ENCODE results near the gene CADM2. TPM values are rescaled to one million over a fixed set of nuclear protein-coding genes. Genes with fewer than 3 reads are reported as not detected.
"Not testable (repeated sequence)": the region's sequence is repeated elsewhere in the genome, so short reads cannot be mapped to it uniquely, and the experiment has no call there.

Gene CADM2
- total RNA-seq, 1 donor from 2014 or later, result 1.2 TPM

- ATAC-seq (ENCODE audit: poor library complexity), result no peak
- intact Hi-C loops (cut with DNase I), result no loop called here
These were observed 93.0 kb downstream of the CADM2 start for GRCh38 chr3:85051786-85052185.

DNA sequence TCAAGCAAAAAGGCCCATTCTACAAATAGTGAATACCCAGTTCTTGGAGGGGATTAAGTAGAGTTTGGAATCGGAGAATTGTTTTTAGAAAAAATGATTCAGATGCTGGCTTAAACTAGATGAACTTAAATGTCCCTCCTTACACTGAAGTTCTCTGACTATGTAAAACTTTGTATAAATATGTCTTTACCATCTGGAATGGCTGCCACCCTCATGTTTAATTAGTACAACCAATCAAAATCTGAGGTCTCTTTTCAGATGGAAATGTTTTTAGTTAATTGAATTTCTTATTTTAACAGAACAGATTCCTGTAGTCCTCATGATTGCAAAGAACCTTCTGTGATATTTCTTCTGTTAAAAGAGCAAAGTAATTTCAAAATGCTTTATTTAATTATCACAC is 94.8 kb downstream of the CADM2 start:
- ATAC-seq (ENCODE audit: poor library complexity) (no peak), DNase-seq (no peak)
- intact Hi-C loops (cut with DNase I), result no loop called here

More at GRCh38 chr3:85051786-85052185, 93.0 kb downstream of the CADM2 start:
- DNase-seq, result no peak

- ATAC-seq (ENCODE audit: poor library complexity), result no peak
These were observed 95.8 kb downstream of the CADM2 start for GRCh38 chr3:85054579-85054978.

GRCh38 chr3:85068911-85069310 is 110.1 kb downstream of the CADM2 start:
- no peak for ATAC-seq (ENCODE audit: poor library complexity)
- intact Hi-C loops (cut with DNase I), result no loop called here
- DNase-seq, result no peak

More at GRCh38 chr3:85054579-85054978, 95.8 kb downstream of the CADM2 start:
- intact Hi-C loops (cut with DNase I), result no loop called here
- no peak for DNase-seq

- DNase-seq (no peak), ATAC-seq (ENCODE audit: poor library complexity) (no peak)
- intact Hi-C loops (cut with DNase I), result no loop called here
These were observed 115.2 kb downstream of the CADM2 start for GRCh38 chr3:85074003-85074402.

DNA sequence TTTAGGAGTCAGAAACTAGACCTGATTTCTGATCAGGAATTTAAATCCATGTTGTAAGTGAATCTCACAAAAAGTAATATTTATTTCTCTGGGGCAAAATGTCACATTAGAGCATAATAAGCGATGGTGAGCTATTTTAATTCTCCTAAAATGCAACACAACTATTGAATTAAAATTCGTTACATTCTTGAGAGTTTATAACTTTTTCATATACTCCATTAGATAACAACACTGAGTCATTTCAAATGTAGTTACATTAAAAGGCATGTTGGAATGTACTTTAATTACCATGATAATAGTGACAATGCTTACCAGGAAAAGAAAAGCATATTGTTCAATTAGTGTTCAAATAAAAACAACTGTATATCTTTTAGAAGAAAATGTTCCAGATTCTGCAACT is 116.9 kb downstream of the CADM2 start:
- intact Hi-C loops (cut with DNase I), result no loop called here
- ATAC-seq (ENCODE audit: poor library complexity), result no peak
- DNase-seq, result no peak

GRCh38 chr3:85077018-85077417 is 118.2 kb downstream of the CADM2 start:
- intact Hi-C loops (cut with DNase I), result no loop called here
- ATAC-seq (ENCODE audit: poor library complexity) (no peak), DNase-seq (no peak)

DNA sequence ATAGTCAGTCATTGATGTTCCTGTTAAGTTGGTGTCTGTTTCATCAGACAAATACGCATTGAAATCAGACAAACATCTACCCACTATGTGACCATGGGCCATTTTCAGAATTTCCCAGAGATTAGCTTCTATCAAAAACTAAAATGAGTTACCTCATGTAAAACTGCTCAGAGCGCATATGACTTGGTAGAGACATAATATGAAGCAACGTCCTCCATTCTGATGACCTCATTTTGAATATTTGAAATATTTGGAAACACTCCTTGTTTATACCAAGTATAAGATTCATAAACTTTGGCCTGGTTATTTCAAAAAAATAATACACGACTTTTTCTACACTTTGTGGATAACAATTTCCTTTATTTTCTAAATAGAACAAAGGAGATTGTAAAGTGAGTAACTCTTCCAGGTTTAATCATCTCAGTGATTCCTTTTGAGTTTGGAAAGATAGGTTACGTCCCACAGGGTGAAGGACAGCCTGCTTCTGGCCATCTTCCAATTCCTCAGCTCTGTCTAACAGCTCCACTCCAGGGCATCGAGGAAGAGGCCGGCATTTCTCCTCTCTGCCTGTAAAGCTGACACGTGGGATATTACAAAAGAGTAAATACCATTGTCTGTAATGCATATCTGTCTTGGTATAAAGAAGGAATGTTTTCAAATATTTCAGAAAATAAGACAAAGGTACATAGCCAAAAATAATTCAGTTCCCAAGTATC is 122.6 kb downstream of the CADM2 start:
- intact Hi-C loops (cut with DNase I), result no loop called here
- DNase-seq, result no peak
- ATAC-seq (ENCODE audit: poor library complexity), result no peak

DNA sequence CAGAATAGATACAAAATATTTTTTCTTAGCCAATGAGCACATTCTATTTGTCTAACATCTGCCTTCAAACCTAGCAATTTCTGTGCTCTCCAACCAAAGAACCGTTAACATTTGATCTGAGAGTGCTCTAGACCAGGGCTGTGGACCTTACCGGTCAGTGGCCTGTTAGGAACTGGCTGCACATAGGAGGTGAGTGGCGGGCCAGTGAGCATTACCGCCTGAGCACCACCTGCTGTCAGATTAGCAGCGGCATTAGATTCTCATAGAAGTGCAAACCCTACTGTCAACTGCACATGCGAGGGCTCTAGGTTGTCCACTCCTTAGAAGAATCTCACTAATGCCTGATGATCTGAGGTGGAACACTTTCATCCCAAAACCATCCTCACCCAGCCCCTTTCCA is 131.7 kb downstream of the CADM2 start:
- DNase-seq, result no peak
- ATAC-seq (ENCODE audit: poor library complexity), result no peak
- intact Hi-C loops (cut with DNase I), result no loop called here

- intact Hi-C loops (cut with DNase I), result no loop called here
- no peak for ATAC-seq (ENCODE audit: poor library complexity)
- no peak for DNase-seq
These were observed 141.5 kb downstream of the CADM2 start for GRCh38 chr3:85100316-85100715.

DNA sequence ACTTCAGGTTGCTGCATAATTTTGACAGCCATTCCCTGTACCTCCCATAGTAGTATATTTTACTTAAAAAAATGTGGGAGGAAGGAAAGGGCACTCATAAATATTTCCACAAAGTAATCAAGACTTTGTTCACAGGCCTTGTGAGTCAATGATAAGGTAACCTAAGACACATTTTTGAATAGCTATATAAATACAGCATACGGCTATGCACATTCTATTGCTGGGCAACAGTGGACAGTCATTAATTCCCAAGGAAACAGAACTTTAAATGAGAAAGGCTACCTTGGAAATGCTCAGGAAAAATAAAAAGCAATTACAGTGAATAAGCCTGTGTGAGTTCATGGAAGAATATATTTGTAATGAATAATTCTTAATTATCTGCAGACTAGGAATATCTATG is 144.0 kb downstream of the CADM2 start:
- no peak for DNase-seq
- no peak for ATAC-seq (ENCODE audit: poor library complexity)
- intact Hi-C loops (cut with DNase I), result no loop called here

- intact Hi-C loops (cut with DNase I), result no loop called here
These were observed 151.6 kb downstream of the CADM2 start for GRCh38 chr3:85110393-85110792.

DNA sequence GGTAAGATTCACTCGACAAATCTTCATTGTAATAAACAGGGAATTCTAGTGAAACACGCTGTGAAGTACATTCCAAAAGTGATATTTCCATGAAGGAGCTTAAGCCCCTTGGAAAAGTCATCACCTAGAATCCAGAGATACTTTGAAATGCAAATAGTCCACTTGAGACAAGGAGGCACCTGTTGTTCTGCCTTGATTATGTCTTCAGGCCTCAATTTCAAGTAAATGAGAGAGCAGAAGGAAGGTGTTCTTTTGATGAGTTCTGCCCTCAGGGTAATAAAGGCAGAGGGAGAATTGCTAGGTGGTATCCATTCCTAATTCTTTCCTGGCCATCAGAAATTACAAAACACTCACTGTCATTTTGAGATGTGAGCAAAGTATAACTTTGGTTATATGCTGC is 162.1 kb downstream of the CADM2 start:
- ATAC-seq (ENCODE audit: poor library complexity) (no peak), DNase-seq (no peak)
- intact Hi-C loops (cut with DNase I), result no loop called here

More at GRCh38 chr3:85110393-85110792, 151.6 kb downstream of the CADM2 start:
- DNase-seq, result no peak
- ATAC-seq (ENCODE audit: poor library complexity), result no peak

DNA sequence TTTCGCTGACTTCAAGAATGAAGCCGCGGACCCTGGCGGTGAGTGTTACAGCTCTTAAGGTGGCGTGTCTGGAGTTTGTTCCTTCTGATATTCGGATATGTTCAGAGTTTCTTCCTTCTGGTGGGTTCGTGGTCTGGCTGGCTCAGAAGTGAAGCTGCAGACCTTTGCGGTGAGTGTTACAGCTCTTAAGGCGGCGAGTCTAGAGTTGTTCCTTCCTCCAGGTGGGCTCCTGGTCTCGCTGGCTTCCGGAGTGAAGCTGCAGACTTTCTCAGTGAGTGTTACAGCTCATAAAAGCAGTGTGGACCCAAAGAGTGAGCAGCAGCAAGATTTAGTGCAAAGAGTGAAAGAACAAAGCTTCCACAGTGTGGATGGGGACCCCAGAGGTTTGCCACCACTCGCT is 174.1 kb downstream of the CADM2 start:
- DNase-seq; ATAC-seq (ENCODE audit: poor library complexity); intact Hi-C loops (cut with DNase I): not testable (repeated sequence)

DNA sequence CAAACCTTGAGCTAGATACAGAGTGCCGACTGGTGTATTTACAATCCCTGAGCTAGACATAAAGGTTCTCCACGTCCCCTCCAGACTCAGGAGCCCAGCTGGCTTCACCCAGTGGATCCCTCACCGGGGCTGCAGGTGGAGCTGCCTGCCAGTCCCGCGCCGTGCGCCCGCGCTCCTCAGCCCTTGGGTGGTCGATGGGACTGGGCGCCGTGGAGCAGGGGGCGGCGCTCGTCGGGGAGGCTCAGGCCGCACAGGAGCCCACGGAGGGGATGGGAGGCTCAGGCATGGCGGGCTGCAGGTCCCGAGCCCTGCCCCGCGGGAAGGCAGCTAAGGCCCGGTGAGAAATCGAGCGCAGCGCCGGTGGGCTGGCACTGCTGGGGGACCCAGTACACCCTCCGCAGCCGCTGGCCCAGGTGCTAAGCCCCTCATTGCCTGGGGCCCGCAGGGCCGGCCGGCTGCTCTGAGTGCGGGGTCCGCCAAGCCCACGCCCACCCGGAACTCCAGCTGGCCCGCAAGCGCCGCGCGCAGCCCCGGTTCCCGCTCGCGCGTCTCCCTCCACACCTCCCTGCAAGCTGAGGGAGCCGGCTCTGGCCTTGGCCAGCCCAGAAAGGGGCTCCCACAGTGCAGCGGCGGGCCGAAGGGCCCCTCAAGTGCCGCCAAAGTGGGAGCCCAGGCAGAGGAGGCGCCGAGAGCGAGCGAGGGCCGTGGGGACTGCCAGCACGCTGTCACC is 175.1 kb downstream of the CADM2 start:
- intact Hi-C loops (cut with DNase I); ATAC-seq (ENCODE audit: poor library complexity); DNase-seq: not testable (repeated sequence)

DNA sequence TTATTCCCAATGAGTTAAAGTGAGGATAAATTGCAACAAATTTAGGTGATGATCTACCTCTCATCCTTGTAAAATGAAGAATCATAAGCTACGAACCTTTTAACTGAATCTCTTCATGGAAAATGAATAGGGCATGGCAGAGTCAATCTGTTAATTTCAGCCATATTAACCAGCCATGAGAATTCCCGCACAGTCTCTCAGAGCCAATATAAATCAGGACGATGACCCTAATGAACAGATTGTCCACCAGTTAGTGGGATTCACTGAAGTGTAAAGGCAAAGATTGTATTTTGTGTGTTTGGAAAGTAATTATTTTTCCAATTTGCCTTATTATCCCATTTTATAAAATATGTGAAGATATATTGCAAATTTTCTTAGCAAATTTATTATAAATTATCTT is 183.8 kb downstream of the CADM2 start:
- no peak for DNase-seq
- intact Hi-C loops (cut with DNase I), result no loop called here
- no peak for ATAC-seq (ENCODE audit: poor library complexity)

DNA sequence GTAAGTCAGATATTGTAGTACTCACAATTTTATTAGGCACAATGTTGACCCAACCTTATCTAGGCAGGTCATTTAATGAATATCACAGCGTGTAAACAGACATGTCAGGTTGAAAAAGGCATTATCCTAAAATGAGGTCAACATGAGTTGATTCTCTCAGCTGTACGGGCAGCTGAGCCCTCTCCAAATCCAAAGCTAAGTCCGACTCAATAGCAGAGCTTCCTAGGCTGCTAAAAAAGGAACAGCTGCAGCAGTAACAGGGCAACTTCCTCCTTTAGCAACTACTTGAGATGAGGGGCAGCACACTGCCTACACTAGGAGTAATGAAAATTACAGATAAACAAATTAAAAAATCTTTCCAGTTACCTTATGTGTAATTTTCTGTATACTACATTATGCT is 189.2 kb downstream of the CADM2 start:
- ATAC-seq (ENCODE audit: poor library complexity), result no peak
- intact Hi-C loops (cut with DNase I), result no loop called here
- DNase-seq, result no peak

- ATAC-seq (ENCODE audit: poor library complexity) (no peak), DNase-seq (no peak)
- intact Hi-C loops (cut with DNase I), result no loop called here
These were observed 192.8 kb downstream of the CADM2 start for GRCh38 chr3:85151555-85151954.

GRCh38 chr3:85153279-85153678 is 194.5 kb downstream of the CADM2 start:
- ATAC-seq (ENCODE audit: poor library complexity); DNase-seq; intact Hi-C loops (cut with DNase I): not testable (repeated sequence)

DNA sequence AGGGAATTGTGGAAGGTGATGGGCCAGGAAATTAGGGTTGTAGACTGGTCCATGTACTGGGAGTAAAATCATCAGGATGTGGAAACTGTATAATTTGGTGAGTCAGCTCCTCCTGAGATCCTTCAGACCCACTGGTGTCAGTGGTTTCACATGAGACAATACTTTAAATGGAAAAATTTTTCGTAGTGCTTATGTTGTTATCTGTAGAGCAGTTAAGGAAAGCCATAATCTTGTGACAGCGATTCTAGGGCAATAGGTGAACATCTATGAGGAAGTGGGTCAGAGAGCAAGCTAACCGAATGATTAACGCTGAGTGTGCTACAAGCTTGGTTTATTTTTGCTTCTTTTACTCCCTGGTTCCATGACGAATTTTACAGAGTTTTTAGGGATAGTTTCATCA is 200.6 kb downstream of the CADM2 start:
- no peak for DNase-seq
- no peak for ATAC-seq (ENCODE audit: poor library complexity)

More for the DNA sequence above, 200.6 kb downstream of the CADM2 start:
- intact Hi-C loops (cut with DNase I), result no loop called here

Data from Right ventricle myocardium superior (tissue), 1 donor.